Measurements from ENCODE around the gene UTS2. TPM values are rescaled to one million over a fixed set of nuclear protein-coding genes. Genes with fewer than 3 reads are reported as not detected.

Gene UTS2
- total RNA-seq, 2 donors from 2014 or later: not detected

GRCh38 chr1:7873801-7874795 is 21.2 kb upstream of the UTS2 start:
- Histone ChIP-seq H3K36me3 (no peaks in the 10 kb centered on the region), H3K27me3 (replicated peaks; ENCODE audit: insufficient read depth) (no peaks in the 10 kb centered on the region), H3K4me3 (no peak overlapping the region), H3K9me3 (no peaks in the 10 kb centered on the region), H3K4me1 (replicated peaks) (no peaks in the 10 kb centered on the region), H3K27ac (no peak overlapping the region)
- DNase-seq (ENCODE audit: low spot score): no peak
- intact Hi-C loops (cut with DNase I): no loop called here
- TF ChIP-seq POLR2A (IDR thresholded peaks at IDR 0.05) (no peak), CTCF (IDR thresholded peaks at IDR 0.05) (no peak), POLR2AphosphoS5 (IDR thresholded peaks at IDR 0.05) (no peak)
- 87% methylated on average over 11 of the region's 11 CpGs for WGBS

- TF ChIP-seq POLR2AphosphoS5 (IDR thresholded peaks at IDR 0.05) (no peak), CTCF (IDR thresholded peaks at IDR 0.05) (no peak), POLR2A (IDR thresholded peaks at IDR 0.05) (no peak)
- Histone ChIP-seq H3K27ac (no peak overlapping the region), H3K27me3 (replicated peaks; ENCODE audit: insufficient read depth) (no peaks in the 10 kb centered on the region), H3K9me3 (no peaks in the 10 kb centered on the region), H3K4me1 (replicated peaks) (no peaks in the 10 kb centered on the region), H3K36me3 (no peaks in the 10 kb centered on the region), H3K4me3 (no peak overlapping the region)
- no peak for DNase-seq (ENCODE audit: low spot score)
- intact Hi-C loops (cut with DNase I): no loop called here
- 72% methylated on average over 6 of the region's 6 CpGs for WGBS
Observed at GRCh38 chr1:7871136-7871535, 18.3 kb upstream of the UTS2 start.

- no peaks in the 10 kb centered on the region for H3K9me3 ChIP-seq
- WGBS: 83% methylated on average over 16 of the region's 16 CpGs
- no peaks in the 10 kb centered on the region for H3K4me1 ChIP-seq (replicated peaks)
- H3K36me3 ChIP-seq: no peaks in the 10 kb centered on the region
- no peaks in the 10 kb centered on the region for H3K27me3 ChIP-seq (replicated peaks; ENCODE audit: insufficient read depth)
- H3K4me3 ChIP-seq: no peak overlapping the region
- H3K27ac ChIP-seq: no peak overlapping the region
- intact Hi-C loops (cut with DNase I): no loop called here
- TF ChIP-seq POLR2A (IDR thresholded peaks at IDR 0.05) (no peak), POLR2AphosphoS5 (IDR thresholded peaks at IDR 0.05) (no peak), CTCF (IDR thresholded peaks at IDR 0.05) (no peak)
- no peak for DNase-seq (ENCODE audit: low spot score)
Observed at GRCh38 chr1:7869136-7869920, 16.5 kb upstream of the UTS2 start.

- no peaks in the 10 kb centered on the region for H3K36me3 ChIP-seq
- H3K4me3 ChIP-seq: no peak overlapping the region
- no peaks in the 10 kb centered on the region for H3K4me1 ChIP-seq (replicated peaks)
- no peak for DNase-seq (ENCODE audit: low spot score)
- no peak overlapping the region for H3K27ac ChIP-seq
- intact Hi-C loops (cut with DNase I): no loop called here
- TF ChIP-seq POLR2AphosphoS5 (IDR thresholded peaks at IDR 0.05) (no peak), CTCF (IDR thresholded peaks at IDR 0.05) (no peak)
- H3K27me3 ChIP-seq (replicated peaks; ENCODE audit: insufficient read depth): no peaks in the 10 kb centered on the region
- WGBS: 83% methylated on average over 10 of the region's 10 CpGs
- no peaks in the 10 kb centered on the region for H3K9me3 ChIP-seq
Observed at GRCh38 chr1:7868070-7868780, 15.4 kb upstream of the UTS2 start.

Measured in prostate gland (tissue), 2 donors.